ENCODE data around the gene FAM53B.

- TF ChIP-seq CTCF (IDR thresholded peaks at IDR 0.05) = no peak
- no peak for TF ChIP-seq EP300 (IDR thresholded peaks at IDR 0.05)
Measured at GRCh38 chr10:124697443-124697836, 46.7 kb downstream of the FAM53B start.

Data from tibial nerve (tissue), 4 donors.